22Rv1 (cell line): ENCODE measurements around the gene LDAF1.

Experiments
- ZFX ChIP-seq: fragments of 450-650 bp; IDR thresholded peaks from 2 replicates; pipeline ENCODE4 v1.6.1; 2017; ENCODE audit warnings: antibody characterized with exemption, borderline replicate concordance
- TF ChIP-seq, protein P1 (sequence below): fragments of 450-650 bp; IDR thresholded peaks from 2 replicates; pipeline ENCODE4 v1.5.1; 2017; ENCODE audit warnings: mild to moderate bottlenecking

DNA sequence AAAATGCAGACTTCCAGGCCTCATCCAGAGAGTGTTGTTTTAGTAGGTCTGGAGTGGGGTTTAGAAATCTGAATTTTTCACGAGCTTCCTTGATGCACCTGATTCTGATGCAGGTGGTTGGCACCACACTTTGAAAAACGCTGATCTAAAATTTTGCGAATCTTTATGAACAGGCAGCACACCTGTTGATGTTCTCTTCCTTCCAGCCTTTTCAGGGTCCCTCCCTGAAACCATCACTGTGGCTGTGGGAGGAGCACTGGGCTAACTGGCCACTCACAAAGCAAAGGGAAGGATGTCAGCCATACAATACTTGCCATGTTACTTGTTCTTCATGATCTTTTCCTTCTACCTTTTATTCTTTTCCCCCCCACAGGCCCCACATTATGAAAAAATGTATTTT is 14.2 kb downstream of the LDAF1 start:
- TF ChIP-seq, protein P1, sequence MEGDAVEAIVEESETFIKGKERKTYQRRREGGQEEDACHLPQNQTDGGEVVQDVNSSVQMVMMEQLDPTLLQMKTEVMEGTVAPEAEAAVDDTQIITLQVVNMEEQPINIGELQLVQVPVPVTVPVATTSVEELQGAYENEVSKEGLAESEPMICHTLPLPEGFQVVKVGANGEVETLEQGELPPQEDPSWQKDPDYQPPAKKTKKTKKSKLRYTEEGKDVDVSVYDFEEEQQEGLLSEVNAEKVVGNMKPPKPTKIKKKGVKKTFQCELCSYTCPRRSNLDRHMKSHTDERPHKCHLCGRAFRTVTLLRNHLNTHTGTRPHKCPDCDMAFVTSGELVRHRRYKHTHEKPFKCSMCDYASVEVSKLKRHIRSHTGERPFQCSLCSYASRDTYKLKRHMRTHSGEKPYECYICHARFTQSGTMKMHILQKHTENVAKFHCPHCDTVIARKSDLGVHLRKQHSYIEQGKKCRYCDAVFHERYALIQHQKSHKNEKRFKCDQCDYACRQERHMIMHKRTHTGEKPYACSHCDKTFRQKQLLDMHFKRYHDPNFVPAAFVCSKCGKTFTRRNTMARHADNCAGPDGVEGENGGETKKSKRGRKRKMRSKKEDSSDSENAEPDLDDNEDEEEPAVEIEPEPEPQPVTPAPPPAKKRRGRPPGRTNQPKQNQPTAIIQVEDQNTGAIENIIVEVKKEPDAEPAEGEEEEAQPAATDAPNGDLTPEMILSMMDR: no peak
- no peak for TF ChIP-seq ZFX
